ENCODE measurements around the gene NTHL1. TPM values are rescaled to one million over a fixed set of nuclear protein-coding genes. Genes with fewer than 3 reads are reported as not detected.

NTHL1 gene
- total and polyA plus RNA-seq, 2 donors (not counting 3 experiments of a cell fraction or from before 2014, with no cell fraction given), result 39.8 to 65.8 TPM

- no peak overlapping the region for H3K27ac ChIP-seq (ENCODE audit: insufficient read depth, low read depth, low read length)
- TF ChIP-seq MYC (IDR thresholded peaks at IDR 0.05; ENCODE audit: low read depth, low read length) (no peak), FOS (IDR thresholded peaks at IDR 0.05; ENCODE audit: borderline replicate concordance, insufficient read depth, low read length) (no peak), GATA2 (IDR thresholded peaks at IDR 0.05; ENCODE audit: insufficient read depth, insufficient read length, low read depth, low read length) (no peak), MAX (IDR thresholded peaks at IDR 0.05; ENCODE audit: insufficient read depth, insufficient read length) (no peak), CTCF (IDR thresholded peaks at IDR 0.05; ENCODE audit: extremely low read depth in 1 of 2, insufficient read depth in 1 of 2, low read depth in 1 of 2, low read length in 2 of 2) (no peak), POLR2A (IDR thresholded peaks at IDR 0.05; ENCODE audit: low read depth, low read length) (no peak), JUN (IDR thresholded peaks at IDR 0.05; ENCODE audit: borderline replicate concordance, insufficient read depth, insufficient read length, low read depth) (no peak), EZH2 (IDR thresholded peaks at IDR 0.05; ENCODE audit: borderline replicate concordance, low read depth, low read length, severe bottlenecking) (no peak), POLR2AphosphoS5 (IDR thresholded peaks at IDR 0.05; ENCODE audit: insufficient read depth, low read depth, low read length) (no peak)
- POLR2A ChIA-PET, result interaction anchor here (0.6 kb wide), 1 partner anchor 111 kb away, joined by 3 read pairs; no protein-coding TSS in a partner anchor
- H3K79me2 ChIP-seq (ENCODE audit: control insufficient read depth, insufficient read depth, low read length), result peaks cover 10% of the 10 kb centered on the region
- DNase-seq (ENCODE audit: low read depth, low spot score) (no peak), FAIRE-seq (no peak)
- H3K4me1 ChIP-seq (ENCODE audit: control insufficient read depth, extremely low read depth, insufficient read depth, low read length), result peaks cover 27% of the 10 kb centered on the region
- H4K20me1 ChIP-seq (replicated peaks; ENCODE audit: control insufficient read depth, extremely low read depth, insufficient read depth, low read length), result no peaks in the 10 kb centered on the region
- CTCF ChIA-PET, result no interaction called here
- no peaks in the 10 kb centered on the region for H3K9me3 ChIP-seq (replicated peaks; ENCODE audit: control insufficient read depth, insufficient read depth, low read length)
- no peak overlapping the region for H3K4me3 ChIP-seq (replicated peaks in 1 of 3; ENCODE audit: insufficient read depth in 1 of 3, low read depth in 1 of 3, low read length in 3 of 3)
- H3K36me3 ChIP-seq (ENCODE audit: control insufficient read depth in 2 of 2, extremely low read depth in 1 of 2, insufficient read depth in 2 of 2, low read length in 2 of 2), result peaks cover 0 to 10% of the 10 kb centered on the region in 2 experiments
- H3K27me3 ChIP-seq (ENCODE audit: control insufficient read depth in 2 of 2, insufficient read depth in 2 of 2, low read length in 2 of 2), result no peaks in the 10 kb centered on the region
- H2AFZ ChIP-seq (ENCODE audit: low read depth, low read length), result no peak overlapping the region
- intact Hi-C loops (cut with micrococcal nuclease) (no loop called here), dilution Hi-C loops (cut with MboI; ENCODE audit: extremely low pct_ligation_motif_present, low sequenced_read_pairs) (loop anchor here (25.0 kb wide), 1 partner anchor 124 kb away; the partner anchor contains the start of gene TRAF7)
- BruUV-seq (replicated peaks), result no TSS peak
- no peak overlapping the region for H3K9ac ChIP-seq (replicated peaks; ENCODE audit: extremely low read depth, insufficient read depth, low read length)
- no peak overlapping the region for H3K4me2 ChIP-seq (ENCODE audit: insufficient read depth, low read length)
- no peaks in the 10 kb centered on the region for H3K9me1 ChIP-seq (replicated peaks; ENCODE audit: control insufficient read depth, extremely low read depth, insufficient read depth, low read length)
Observed at GRCh38 chr16:2038382-2039231, 9.0 kb downstream of the NTHL1 start.

Measured in endothelial cell of umbilical vein (primary cell).